Left lobe of liver (tissue), 2 donors: ENCODE data around the gene SSTR3. TPM values are rescaled to one million over a fixed set of nuclear protein-coding genes. Genes with fewer than 3 reads are reported as not detected.
"Not testable (repeated sequence)": the region's sequence is repeated elsewhere in the genome, so short reads cannot be mapped to it uniquely, and the experiment has no call there.

Source experiments
- ATAC-seq: fragments of 200-7000 bp; cut with Tn5 transposase; one replicate; pipeline ENCODE4 v1.9.1; 2020; ENCODE audit warnings: mild to moderate bottlenecking, moderate library complexity
- DNase-seq: peaks from one replicate; pipeline ENCODE4 v3.0.0-alpha.2; 2020; ENCODE audit warnings: low spot score
- total RNA-seq: library from RNA; stranded (reverse); gene quantifications from one replicate; pipeline ENCODE4 v1.2.1, GENCODE V29; 2021
- donor health status: DM: no; HTN: no; CAD: no; lungs with moderate emphysema.
- donor health status: DM: no; HTN: yes; CAD: no.

Gene SSTR3
- total RNA-seq, 1 donor from 2014 or later, result not detected

GRCh38 chr22:37213218-37213855, 1.1 kb upstream of the SSTR3 start:
- no peak for DNase-seq
- ATAC-seq, result no peak

- no peak for DNase-seq
Measured at GRCh38 chr22:37211866-37212173, 457 bp downstream of the SSTR3 start.

GRCh38 chr22:37211075-37211865, 1.0 kb downstream of the SSTR3 start:
- DNase-seq, result no peak
- no peak for ATAC-seq

More at GRCh38 chr22:37211866-37212173, 457 bp downstream of the SSTR3 start:
- ATAC-seq, result no peak

- no peak for DNase-seq
- no peak for ATAC-seq
Measured at GRCh38 chr22:37210041-37210803, 2.1 kb downstream of the SSTR3 start.

GRCh38 chr22:37209140-37209845, 3.0 kb downstream of the SSTR3 start:
- ATAC-seq (no peak), DNase-seq (no peak)

- no peak for DNase-seq
- ATAC-seq, result no peak
Measured at GRCh38 chr22:37208401-37209139, 3.7 kb downstream of the SSTR3 start.

GRCh38 chr22:37207981-37208380, 4.3 kb downstream of the SSTR3 start:
- DNase-seq, result no peak
- no peak for ATAC-seq

GRCh38 chr22:37206841-37207821, 5.1 kb downstream of the SSTR3 start:
- no peak for DNase-seq
- ATAC-seq, result no peak

- DNase-seq, result no peak
- no peak for ATAC-seq
Measured at GRCh38 chr22:37206118-37206840, 6.0 kb downstream of the SSTR3 start.

GRCh38 chr22:37205046-37205445, 7.2 kb downstream of the SSTR3 start:
- DNase-seq, result no peak
- no peak for ATAC-seq

GRCh38 chr22:37204045-37204655, 8.1 kb downstream of the SSTR3 start:
- ATAC-seq (no peak), DNase-seq (no peak)

- no peak for ATAC-seq
- DNase-seq, result no peak
Measured at GRCh38 chr22:37203354-37204044, 8.8 kb downstream of the SSTR3 start.

- no peak for ATAC-seq
- DNase-seq, result no peak
Measured at GRCh38 chr22:37202716-37203115, 9.6 kb downstream of the SSTR3 start.

- DNase-seq, result no peak
- no peak for ATAC-seq
Measured at GRCh38 chr22:37202001-37202555, 10.2 kb downstream of the SSTR3 start.

GRCh38 chr22:37201443-37201820, 10.8 kb downstream of the SSTR3 start:
- DNase-seq, ATAC-seq: not testable (repeated sequence)

GRCh38 chr22:37199760-37200108, 12.5 kb downstream of the SSTR3 start:
- ATAC-seq, result peak; percentile 47

GRCh38 chr22:37199103-37199759, 13.0 kb downstream of the SSTR3 start:
- peak; percentile 79 for ATAC-seq
- peak; percentile 99 for DNase-seq

More at GRCh38 chr22:37199760-37200108, 12.5 kb downstream of the SSTR3 start:
- peak; percentile 76 for DNase-seq
